Neural cell (in vitro differentiated cells): ENCODE results near the gene AQP6.

ENCODE experiments used
- EP300 ChIP-seq: fragments of 450-650 bp; conservative IDR thresholded peaks from 2 replicates; pipeline ENCODE4 v1.6.1; 2014; ENCODE audit warnings: antibody characterized with exemption, mild to moderate bottlenecking, moderate library complexity; ENCODE audit not compliant: poor library complexity, severe bottlenecking
- EZH2 ChIP-seq: fragments of 200-600, 300-800 bp; shearing (Covaris generic), sonication (generic); IDR thresholded peaks from 2 replicates; pipeline ENCODE4 v1.6.1; 2014; ENCODE audit warnings: antibody characterized with exemption, low read length, borderline replicate concordance, mild to moderate bottlenecking; ENCODE audit not compliant: insufficient read depth, poor library complexity, severe bottlenecking
- MXI1 ChIP-seq: fragments of 450-650 bp; conservative IDR thresholded peaks from 2 replicates; pipeline ENCODE4 v1.6.1; 2014; ENCODE audit warnings: antibody characterized with exemption, mild to moderate bottlenecking; ENCODE audit not compliant: poor library complexity, severe bottlenecking
- POLR2AphosphoS5 ChIP-seq: IDR thresholded peaks from 2 replicates; pipeline ENCODE4 v1.6.1; 2012
- RAD21 ChIP-seq: fragments of 450-650 bp; conservative IDR thresholded peaks from 2 replicates; pipeline ENCODE4 v1.6.1; 2014; ENCODE audit warnings: antibody characterized with exemption, mild to moderate bottlenecking, moderate library complexity
- SMC3 ChIP-seq: fragments of 450-650 bp; conservative IDR thresholded peaks from 2 replicates; pipeline ENCODE4 v1.6.1; 2014; ENCODE audit warnings: antibody characterized with exemption, mild to moderate bottlenecking, moderate library complexity; ENCODE audit not compliant: poor library complexity
- TAF1 ChIP-seq: IDR thresholded peaks from 2 replicates; pipeline ENCODE4 v1.6.1; 2012; ENCODE audit warnings: low read depth
- TF ChIP-seq, protein P1 (sequence below): fragments of 450-650 bp; IDR thresholded peaks from 2 replicates; pipeline ENCODE4 v1.5.1; 2014; ENCODE audit warnings: antibody characterized with exemption, mild to moderate bottlenecking, moderate library complexity; ENCODE audit not compliant: poor library complexity, severe bottlenecking
- TF ChIP-seq, protein P2 (sequence below): IDR thresholded peaks from 2 replicates; pipeline ENCODE4 v1.6.1; 2012; ENCODE audit warnings: borderline replicate concordance

DNA sequence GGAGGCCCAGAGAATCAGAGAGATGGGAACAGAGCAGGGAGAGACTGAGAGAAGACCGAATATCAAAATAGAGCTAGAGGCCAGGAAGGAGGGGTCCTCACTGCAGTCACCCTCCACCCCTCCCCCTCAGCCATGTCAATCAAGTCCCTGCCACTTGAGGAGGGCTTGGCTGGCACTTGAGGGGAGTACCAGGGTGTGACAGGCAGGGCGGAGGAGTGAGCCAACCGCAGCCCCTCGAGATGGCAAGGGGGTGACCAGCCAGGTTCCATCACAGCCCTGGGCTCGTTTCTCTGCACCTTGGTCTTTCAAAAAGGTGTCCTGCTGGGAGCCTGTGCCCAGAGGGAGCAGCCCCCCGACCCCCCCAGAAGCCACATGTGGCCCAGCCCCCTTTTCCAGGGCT, 6.9 kb upstream of the AQP6 start:
- TF ChIP-seq, protein P1, sequence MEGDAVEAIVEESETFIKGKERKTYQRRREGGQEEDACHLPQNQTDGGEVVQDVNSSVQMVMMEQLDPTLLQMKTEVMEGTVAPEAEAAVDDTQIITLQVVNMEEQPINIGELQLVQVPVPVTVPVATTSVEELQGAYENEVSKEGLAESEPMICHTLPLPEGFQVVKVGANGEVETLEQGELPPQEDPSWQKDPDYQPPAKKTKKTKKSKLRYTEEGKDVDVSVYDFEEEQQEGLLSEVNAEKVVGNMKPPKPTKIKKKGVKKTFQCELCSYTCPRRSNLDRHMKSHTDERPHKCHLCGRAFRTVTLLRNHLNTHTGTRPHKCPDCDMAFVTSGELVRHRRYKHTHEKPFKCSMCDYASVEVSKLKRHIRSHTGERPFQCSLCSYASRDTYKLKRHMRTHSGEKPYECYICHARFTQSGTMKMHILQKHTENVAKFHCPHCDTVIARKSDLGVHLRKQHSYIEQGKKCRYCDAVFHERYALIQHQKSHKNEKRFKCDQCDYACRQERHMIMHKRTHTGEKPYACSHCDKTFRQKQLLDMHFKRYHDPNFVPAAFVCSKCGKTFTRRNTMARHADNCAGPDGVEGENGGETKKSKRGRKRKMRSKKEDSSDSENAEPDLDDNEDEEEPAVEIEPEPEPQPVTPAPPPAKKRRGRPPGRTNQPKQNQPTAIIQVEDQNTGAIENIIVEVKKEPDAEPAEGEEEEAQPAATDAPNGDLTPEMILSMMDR: no peak
- TF ChIP-seq TAF1: no peak
- no peak for TF ChIP-seq RAD21
- TF ChIP-seq POLR2AphosphoS5: no peak
- no peak for TF ChIP-seq EZH2
- no peak for TF ChIP-seq SMC3
- TF ChIP-seq EP300: no peak
- no peak for TF ChIP-seq MXI1
- TF ChIP-seq, protein P2, sequence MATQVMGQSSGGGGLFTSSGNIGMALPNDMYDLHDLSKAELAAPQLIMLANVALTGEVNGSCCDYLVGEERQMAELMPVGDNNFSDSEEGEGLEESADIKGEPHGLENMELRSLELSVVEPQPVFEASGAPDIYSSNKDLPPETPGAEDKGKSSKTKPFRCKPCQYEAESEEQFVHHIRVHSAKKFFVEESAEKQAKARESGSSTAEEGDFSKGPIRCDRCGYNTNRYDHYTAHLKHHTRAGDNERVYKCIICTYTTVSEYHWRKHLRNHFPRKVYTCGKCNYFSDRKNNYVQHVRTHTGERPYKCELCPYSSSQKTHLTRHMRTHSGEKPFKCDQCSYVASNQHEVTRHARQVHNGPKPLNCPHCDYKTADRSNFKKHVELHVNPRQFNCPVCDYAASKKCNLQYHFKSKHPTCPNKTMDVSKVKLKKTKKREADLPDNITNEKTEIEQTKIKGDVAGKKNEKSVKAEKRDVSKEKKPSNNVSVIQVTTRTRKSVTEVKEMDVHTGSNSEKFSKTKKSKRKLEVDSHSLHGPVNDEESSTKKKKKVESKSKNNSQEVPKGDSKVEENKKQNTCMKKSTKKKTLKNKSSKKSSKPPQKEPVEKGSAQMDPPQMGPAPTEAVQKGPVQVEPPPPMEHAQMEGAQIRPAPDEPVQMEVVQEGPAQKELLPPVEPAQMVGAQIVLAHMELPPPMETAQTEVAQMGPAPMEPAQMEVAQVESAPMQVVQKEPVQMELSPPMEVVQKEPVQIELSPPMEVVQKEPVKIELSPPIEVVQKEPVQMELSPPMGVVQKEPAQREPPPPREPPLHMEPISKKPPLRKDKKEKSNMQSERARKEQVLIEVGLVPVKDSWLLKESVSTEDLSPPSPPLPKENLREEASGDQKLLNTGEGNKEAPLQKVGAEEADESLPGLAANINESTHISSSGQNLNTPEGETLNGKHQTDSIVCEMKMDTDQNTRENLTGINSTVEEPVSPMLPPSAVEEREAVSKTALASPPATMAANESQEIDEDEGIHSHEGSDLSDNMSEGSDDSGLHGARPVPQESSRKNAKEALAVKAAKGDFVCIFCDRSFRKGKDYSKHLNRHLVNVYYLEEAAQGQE: no peak
